Sigmoid colon (tissue), 7 donors: Measurements from ENCODE around the gene POLR3H. TPM values are rescaled to one million over a fixed set of nuclear protein-coding genes. Genes with fewer than 3 reads are reported as not detected.

Source experiments
- DNase-seq: peaks from one replicate; pipeline ENCODE4 v3.0.0-alpha.2; 2019
- H3K27ac ChIP-seq, 4 donors: fragments of 200-600 bp; sonication (generic); one replicate each; pipeline ENCODE4 v1.5.1; 2016 to 2019; ENCODE audit warnings: mild to moderate bottlenecking in 1 of 4
- H3K27me3 ChIP-seq, 3 donors: fragments of 200-600 bp; sonication (generic); one replicate each; pipeline ENCODE4 v1.5.1; 2019; ENCODE audit warnings: mild to moderate bottlenecking in 1 of 3
- H3K36me3 ChIP-seq, 4 donors: fragments of 200-600 bp; sonication (generic); one replicate each; pipeline ENCODE4 v1.5.1; 2016 to 2019
- H3K4me1 ChIP-seq, 4 donors: fragments of 200-600 bp; sonication (generic); one replicate each; pipeline ENCODE4 v1.5.1; 2017 to 2019
- H3K4me3 ChIP-seq, 4 donors: fragments of 200-600 bp; sonication (generic); one replicate each; pipeline ENCODE4 v1.5.1; 2017 to 2019; ENCODE audit warnings: mild to moderate bottlenecking in 2 of 4, moderate library complexity in 1 of 4
- H3K9me3 ChIP-seq, 4 donors: fragments of 200-600 bp in 3 of 4; sonication (generic) in 3 of 4; one replicate each; pipeline versions ENCODE4 v1.5.1 to v1.6.1; 2013 to 2019
- EP300 ChIP-seq, 4 donors: sonication (generic); formaldehyde crosslinking; IDR thresholded peaks; one replicate each; pipeline ENCODE4 v1.6.1; 2017; ENCODE audit warnings: antibody characterized with exemption in 4 of 4
- POLR2A ChIP-seq, 2 donors: fragments of 450-650 bp; IDR thresholded peaks; one replicate each; pipeline ENCODE4 v1.6.1; 2016; ENCODE audit warnings: antibody characterized with exemption in 2 of 2, mild to moderate bottlenecking in 2 of 2, moderate library complexity in 2 of 2
- POLR2AphosphoS5 ChIP-seq, 4 donors: sonication (generic); formaldehyde crosslinking; IDR thresholded peaks; one replicate each; pipeline ENCODE4 v1.6.1; 2017; ENCODE audit warnings: antibody characterized with exemption in 4 of 4
- WGBS, 2 donors: extraction: QIAGEN DNeasy Blood & Tissue Kit; methylation state at CpG; one replicate each; pipeline ENCODE4 v1.1.7; 2013; 5-methylcytosine and 5-hydroxymethylcytosine counted together
- intact Hi-C: fragments of 100-400 bp; cut with DNase I; formaldehyde crosslinking; loops from one replicate; pipeline ENCODE4 v1.15.1; 2023
- polyA plus RNA-seq, 3 donors: library from polyadenylated mRNA; stranded (reverse); fragments of 200-250 nt; gene quantifications; one replicate each; pipeline ENCODE4 v1.2.3, GENCODE V29; 2013
- total RNA-seq, 4 donors: library from RNA; depleted of rRNA; stranded (reverse); fragments of >200 nt; gene quantifications; one replicate each; pipeline ENCODE4 v1.1.0, GENCODE V29; 2016
- TF ChIP-seq, protein P1 (sequence below), 4 experiments: fragments of 450-650 bp in 3 of 4; fragments of 200-600 bp in 1 of 4; IDR thresholded peaks; one replicate each; pipeline ENCODE4 v1.5.1; 2016 to 2019; ENCODE audit warnings: antibody characterized with exemption in 4 of 4, mild to moderate bottlenecking in 3 of 4, moderate library complexity in 2 of 4
- donor health status: healthy with polysubstance abuse.
- donor health status: Bipolar disorder and iron deficiency.
- donor health status: healthy.

The POLR3H gene
- total and polyA plus RNA-seq, 7 donors, result 4.6 to 19.7 (median 10.5) TPM

DNA sequence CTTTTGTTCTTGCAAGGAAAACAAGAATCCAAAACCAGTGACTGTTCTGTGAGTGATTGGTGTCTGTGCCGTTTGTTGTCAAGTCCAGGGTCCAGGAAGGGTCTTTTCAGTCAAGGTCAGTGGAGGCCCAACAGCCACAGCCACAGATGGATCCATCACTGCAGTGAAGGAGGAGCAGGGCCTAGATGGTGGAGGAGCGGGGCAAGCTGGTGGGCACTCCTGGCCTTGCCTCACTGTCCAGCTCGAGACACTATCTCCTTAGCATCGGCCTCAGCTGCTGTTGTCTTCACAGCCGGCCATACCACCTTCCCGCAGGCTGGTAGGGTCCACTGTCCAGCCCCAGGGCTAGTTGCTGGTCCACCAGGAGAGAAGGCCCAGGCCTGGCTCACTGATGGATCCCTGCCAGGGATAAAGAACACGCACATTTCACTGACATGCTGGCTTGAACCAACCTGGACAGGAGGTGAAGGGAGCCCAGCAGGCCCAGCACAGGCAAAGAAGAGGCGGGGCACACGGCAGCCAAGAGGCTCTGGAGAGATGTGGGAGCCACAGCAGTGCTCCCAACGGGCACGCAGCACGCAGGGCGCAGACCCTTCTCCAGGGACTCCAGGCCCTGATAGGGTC, 15.2 kb downstream of the POLR3H start:
- Histone ChIP-seq H3K27ac (peak overlapping the region in 1 of 4 donors; percentile 9), H3K36me3 (peaks cover 28 to 75% (median 53%) of the 10 kb centered on the region in 4 donors)

DNA sequence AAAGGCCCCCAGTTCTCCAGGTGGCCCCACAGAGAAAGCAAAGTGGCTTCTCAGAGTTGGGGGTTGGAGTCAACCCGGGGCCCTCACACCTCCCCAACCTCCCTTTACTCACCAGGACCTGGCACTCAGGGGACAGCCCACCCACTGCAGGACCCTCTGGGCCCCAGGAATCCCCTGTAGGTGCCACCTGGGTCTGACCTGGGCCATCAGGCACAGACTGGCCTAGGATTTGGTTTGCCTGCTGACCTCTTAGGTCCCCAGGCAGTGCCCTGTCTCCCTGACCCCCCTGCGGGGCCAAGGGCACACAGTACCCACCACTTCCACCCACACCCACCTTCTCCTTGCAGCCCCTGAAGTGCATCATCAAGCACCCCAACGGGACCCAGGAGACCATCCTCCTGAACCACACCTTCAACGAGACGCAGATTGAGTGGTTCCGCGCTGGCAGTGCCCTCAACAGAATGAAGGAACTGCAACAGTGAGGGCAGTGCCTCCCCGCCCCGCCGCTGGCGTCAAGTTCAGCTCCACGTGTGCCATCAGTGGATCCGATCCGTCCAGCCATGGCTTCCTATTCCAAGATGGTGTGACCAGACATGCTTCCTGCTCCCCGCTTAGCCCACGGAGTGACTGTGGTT, 16.0 kb downstream of the POLR3H start:
- H3K4me1 ChIP-seq, result peaks cover 0 to 46% (median 43%) of the 10 kb centered on the region in 4 donors
- peaks cover 28 to 75% (median 53%) of the 10 kb centered on the region in 4 donors for H3K36me3 ChIP-seq
- peak overlapping the region in 3 of 4 donors; percentile 85 to 91 (median 91) for H3K27ac ChIP-seq
- no peaks in the 10 kb centered on the region for H3K27me3 ChIP-seq
- intact Hi-C loops, result loop anchor here (10.0 kb wide), 1 partner anchor 243 kb away; the partner anchor contains the start of gene RANGAP1
- TF ChIP-seq POLR2AphosphoS5 (IDR thresholded peaks at IDR 0.05), result no peak
- WGBS, 2 donors, result 75 to 82% methylated on average over 16 of the region's 16 CpGs
- no peak for DNase-seq
- no peak overlapping the region for H3K4me3 ChIP-seq
- no peaks in the 10 kb centered on the region for H3K9me3 ChIP-seq

More for the DNA sequence above, 15.2 kb downstream of the POLR3H start:
- no peaks in the 10 kb centered on the region for H3K27me3 ChIP-seq
- no peak for DNase-seq
- TF ChIP-seq, protein P1, sequence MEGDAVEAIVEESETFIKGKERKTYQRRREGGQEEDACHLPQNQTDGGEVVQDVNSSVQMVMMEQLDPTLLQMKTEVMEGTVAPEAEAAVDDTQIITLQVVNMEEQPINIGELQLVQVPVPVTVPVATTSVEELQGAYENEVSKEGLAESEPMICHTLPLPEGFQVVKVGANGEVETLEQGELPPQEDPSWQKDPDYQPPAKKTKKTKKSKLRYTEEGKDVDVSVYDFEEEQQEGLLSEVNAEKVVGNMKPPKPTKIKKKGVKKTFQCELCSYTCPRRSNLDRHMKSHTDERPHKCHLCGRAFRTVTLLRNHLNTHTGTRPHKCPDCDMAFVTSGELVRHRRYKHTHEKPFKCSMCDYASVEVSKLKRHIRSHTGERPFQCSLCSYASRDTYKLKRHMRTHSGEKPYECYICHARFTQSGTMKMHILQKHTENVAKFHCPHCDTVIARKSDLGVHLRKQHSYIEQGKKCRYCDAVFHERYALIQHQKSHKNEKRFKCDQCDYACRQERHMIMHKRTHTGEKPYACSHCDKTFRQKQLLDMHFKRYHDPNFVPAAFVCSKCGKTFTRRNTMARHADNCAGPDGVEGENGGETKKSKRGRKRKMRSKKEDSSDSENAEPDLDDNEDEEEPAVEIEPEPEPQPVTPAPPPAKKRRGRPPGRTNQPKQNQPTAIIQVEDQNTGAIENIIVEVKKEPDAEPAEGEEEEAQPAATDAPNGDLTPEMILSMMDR (IDR thresholded peaks at IDR 0.05), result no peak
- peaks cover 0 to 44% (median 40%) of the 10 kb centered on the region in 4 donors for H3K4me1 ChIP-seq
- intact Hi-C loops, result loop anchor here (10.0 kb wide), 1 partner anchor 244 kb away; the partner anchor contains the start of gene RANGAP1
- WGBS, 2 donors, result 77 to 87% methylated on average over 13 of the region's 13 CpGs
- no peak overlapping the region for H3K4me3 ChIP-seq
- no peaks in the 10 kb centered on the region for H3K9me3 ChIP-seq

DNA sequence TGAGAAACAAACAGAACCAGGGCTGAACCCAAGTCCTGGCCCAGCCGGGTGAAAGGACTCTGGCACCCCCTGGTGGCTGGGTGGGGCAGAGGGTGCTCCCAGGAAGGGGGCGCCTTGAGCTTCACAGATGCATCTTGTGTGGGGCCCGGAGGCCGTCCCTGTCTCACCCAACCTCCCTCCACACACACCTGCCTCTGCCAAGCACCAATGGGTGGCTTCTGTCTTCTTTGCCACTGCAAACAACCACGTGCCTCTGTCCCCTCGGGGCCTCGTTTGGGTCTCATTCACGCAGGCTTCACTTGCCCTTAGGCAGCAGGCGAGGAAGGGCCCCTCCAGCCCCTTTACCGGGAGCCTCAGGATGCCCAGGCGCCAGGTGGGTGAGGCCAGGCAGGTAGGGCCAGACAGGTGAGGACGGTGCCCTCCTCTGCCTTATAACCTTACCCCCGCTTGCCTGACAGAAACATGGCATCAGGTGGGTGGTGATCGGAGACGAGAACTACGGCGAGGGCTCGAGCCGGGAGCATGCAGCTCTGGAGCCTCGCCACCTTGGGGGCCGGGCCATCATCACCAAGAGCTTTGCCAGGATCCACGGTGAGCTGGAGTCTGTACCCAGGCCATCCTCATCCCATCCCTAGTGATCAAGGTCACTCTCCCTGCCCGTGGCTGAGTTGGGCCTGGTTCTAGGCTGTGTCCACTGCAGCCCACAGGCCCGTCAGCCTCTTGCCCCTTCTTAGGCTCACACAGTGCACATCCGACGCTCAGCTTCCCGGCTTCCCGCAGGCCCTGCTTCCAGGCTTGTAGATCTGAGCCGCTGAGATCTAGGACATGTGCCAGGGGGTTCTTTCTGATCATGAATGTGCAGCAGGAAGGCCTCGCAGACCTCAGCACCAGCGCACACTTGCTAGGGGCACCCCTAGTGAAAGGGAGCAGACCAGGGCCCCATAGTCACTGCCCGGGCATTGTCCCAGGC, 17.2 kb downstream of the POLR3H start:
- H3K36me3 ChIP-seq, result peaks cover 28 to 72% (median 52%) of the 10 kb centered on the region in 4 donors
- no peaks in the 10 kb centered on the region for H3K27me3 ChIP-seq
- WGBS, 2 donors, result 71 to 81% methylated on average over 32 of the region's 32 CpGs
- no peak overlapping the region for H3K4me3 ChIP-seq
- H3K9me3 ChIP-seq, result no peaks in the 10 kb centered on the region
- no peak for TF ChIP-seq EP300 (IDR thresholded peaks at IDR 0.05)
- TF ChIP-seq POLR2A (IDR thresholded peaks at IDR 0.05), result no peak
- TF ChIP-seq, protein P1 (IDR thresholded peaks at IDR 0.05), result peak; percentile 47 to 88 (median 78)
- peaks cover 0 to 45% (median 40%) of the 10 kb centered on the region in 4 donors for H3K4me1 ChIP-seq
- peak; percentile 84 for DNase-seq
- H3K27ac ChIP-seq, result peak overlapping the region; percentile 82 to 91 (median 88)
- intact Hi-C loops, result loop anchor here (10.0 kb wide), 1 partner anchor 242 kb away; the partner anchor contains the start of gene RANGAP1

DNA sequence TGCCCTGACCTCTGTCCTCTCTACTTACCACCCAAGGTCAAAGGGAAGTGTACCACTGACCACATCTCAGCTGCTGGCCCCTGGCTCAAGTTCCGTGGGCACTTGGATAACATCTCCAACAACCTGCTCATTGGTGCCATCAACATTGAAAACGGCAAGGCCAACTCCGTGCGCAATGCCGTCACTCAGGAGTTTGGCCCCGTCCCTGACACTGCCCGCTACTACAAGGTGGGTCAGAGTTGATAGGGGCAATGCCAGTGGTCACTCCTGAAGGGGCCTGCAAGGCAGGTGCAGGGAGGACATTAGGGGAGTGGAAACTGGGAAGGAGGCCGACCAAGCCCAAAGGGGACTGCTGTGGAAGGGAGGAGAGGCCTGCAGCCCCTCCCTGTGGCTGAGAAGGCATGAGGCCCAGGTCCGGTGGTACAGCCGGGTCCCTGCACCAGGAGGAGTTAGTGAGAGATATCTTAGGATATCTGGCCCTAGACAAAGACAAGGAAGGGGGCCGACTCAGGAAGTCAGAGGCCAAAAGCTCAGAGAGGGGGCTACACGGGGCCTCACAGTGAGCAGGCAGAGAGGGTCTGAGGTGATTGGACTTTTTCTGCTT, 17.9 kb downstream of the POLR3H start:
- intact Hi-C loops, result loop anchor here (10.0 kb wide), 1 partner anchor 242 kb away; the partner anchor contains the start of gene RANGAP1
- no peaks in the 10 kb centered on the region for H3K9me3 ChIP-seq
- 70 to 78% methylated on average over 12 of the region's 12 CpGs for WGBS, 2 donors
- peak overlapping the region; percentile 82 to 91 (median 88) for H3K27ac ChIP-seq
- H3K36me3 ChIP-seq, result peaks cover 27 to 64% (median 50%) of the 10 kb centered on the region in 4 donors
- no peak for DNase-seq
- H3K4me3 ChIP-seq, result no peak overlapping the region
- no peaks in the 10 kb centered on the region for H3K27me3 ChIP-seq
- TF ChIP-seq POLR2AphosphoS5 (IDR thresholded peaks at IDR 0.05), result peak in 1 of 4 donors; percentile 12
- no peak for TF ChIP-seq POLR2A (IDR thresholded peaks at IDR 0.05)
- H3K4me1 ChIP-seq, result peaks cover 0 to 45% (median 40%) of the 10 kb centered on the region in 4 donors
